Pons (tissue), 1 donor: ENCODE measurements around the gene CCDC170.
"Not testable (repeated sequence)": the region's sequence is repeated elsewhere in the genome, so short reads cannot be mapped to it uniquely, and the experiment has no call there.

Experiments
- DNase-seq: peaks from one replicate; pipeline ENCODE4 v3.0.0-alpha.2; 2016; ENCODE audit warnings: low spot score

The CCDC170 gene

DNA sequence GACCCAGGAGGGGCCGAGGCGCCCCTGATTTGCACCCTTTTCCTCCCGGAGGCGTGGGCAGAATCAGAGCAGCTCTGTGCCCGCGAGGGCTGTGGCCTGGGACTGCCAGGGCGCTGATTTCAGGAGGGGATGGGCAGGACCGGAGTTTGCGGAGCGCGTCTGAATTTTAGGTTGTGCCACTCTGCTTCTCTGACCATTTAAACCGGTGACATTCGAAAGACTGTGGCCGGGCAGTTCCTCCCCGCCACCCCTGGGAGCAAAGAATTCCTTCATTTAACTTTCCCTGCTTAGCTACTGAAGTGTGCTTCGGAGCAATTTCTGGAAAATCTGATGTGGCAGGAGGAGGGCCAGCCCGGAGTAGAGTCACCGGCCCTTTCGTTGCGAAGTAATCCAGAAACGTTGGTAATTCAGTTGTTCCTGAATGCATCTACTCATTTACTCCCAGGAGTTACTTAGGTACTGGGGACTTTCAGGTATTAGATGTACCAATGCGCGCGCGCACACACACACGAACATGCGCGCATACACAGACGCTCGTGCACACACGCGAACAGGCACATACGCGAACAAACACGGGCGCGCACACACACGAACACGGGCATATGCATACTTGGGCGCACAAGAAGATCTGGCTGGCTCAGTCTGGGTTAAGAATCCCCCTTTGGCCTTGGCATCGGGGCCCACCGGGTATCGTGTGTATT lies 568 bp downstream of the CCDC170 start:
- DNase-seq, result no peak

DNA sequence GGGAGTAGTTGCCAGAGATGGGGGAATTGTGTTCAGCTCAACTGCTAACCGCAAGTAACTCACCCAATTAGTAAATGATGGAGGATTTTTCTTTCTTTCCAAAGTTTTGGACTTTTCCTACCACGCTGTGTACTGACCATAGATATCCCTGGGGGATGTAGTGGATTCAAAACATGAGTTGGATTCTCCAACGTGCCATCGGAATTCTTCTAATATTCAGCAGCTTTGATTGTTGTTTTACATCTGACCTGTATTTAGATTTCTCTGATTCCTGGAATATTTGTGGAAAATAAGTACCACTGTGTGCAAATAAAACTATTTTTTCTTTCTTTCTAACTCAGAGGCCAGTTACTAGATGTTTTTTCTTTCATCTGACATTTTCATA lies 1.1 kb downstream of the CCDC170 start:
- DNase-seq, result no peak

DNA sequence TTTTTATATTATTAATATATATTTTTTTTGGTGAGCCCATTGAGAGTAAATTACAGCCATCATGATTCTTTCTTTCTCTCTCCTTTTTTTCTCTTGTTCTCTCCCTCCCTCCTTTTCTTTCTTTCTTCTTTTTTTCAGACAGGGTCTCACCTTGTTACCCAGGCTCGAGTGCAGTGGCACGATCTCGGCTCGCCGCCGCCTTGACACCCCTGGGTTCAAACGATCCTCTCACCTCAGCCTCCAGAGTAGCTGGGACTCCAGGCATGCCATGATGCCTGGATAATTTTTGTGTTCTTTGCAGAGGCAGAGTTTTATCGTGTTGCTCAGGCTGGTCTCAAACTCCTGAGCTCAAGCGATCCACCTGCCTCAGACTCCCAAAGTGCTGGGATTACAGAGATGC lies 1.6 kb downstream of the CCDC170 start:
- DNase-seq, result no peak

DNA sequence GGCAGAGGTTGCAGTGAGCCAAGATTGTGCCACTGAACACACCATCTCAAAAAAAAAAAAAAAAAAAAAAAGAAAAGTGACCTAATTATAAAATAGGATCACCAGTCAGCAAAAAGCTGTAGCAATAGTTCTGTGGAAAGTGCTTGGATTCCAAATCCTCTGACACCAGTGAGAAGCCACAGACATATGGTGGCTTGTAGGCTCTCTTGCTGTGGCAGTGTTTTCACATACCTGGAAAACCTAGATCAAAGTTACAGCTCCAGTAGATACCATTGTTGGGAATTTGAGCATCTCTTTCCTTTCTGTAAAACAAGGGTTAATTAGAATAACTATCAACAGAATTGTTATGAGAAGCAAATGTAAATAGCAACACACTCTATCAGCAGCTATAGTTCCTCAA lies 4.1 kb downstream of the CCDC170 start:
- no peak for DNase-seq

DNA sequence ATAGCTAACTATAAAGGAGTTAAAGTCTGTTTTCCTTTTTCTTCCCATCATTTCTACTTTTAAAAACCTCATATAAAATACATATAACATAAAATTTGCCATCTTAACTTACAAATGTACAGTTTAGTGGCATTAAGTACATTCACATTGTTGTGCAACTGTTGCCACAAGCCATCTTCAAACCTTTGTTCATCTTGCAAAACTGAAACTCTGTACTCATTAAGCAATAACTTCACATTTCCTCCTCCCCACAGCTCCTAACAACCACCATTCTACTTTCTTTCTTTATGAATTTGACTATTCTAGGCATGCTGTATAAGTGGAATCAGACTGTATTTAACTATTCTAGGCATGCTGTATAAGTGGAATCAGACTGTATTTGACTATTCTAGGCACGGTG lies 4.5 kb downstream of the CCDC170 start:
- DNase-seq, result no peak

DNA sequence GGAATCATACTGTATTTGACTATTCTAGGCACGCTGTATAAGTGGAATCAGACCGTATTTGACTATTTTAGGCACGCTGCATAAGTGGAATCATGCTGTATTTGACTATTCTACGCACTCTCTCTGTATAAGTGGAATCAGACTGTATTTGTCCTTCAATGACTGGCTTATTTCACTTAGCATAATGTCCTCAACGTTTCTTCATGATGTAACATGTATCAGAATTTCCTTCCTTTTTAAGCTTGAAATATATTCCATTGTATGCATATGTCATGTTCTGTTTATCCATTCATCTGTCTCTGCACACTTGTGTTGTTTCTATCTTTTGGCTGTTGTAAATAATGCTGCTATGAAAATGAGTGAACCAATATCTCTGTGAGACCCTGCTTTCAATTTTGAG lies 5.7 kb downstream of the CCDC170 start:
- DNase-seq, result no peak

DNA sequence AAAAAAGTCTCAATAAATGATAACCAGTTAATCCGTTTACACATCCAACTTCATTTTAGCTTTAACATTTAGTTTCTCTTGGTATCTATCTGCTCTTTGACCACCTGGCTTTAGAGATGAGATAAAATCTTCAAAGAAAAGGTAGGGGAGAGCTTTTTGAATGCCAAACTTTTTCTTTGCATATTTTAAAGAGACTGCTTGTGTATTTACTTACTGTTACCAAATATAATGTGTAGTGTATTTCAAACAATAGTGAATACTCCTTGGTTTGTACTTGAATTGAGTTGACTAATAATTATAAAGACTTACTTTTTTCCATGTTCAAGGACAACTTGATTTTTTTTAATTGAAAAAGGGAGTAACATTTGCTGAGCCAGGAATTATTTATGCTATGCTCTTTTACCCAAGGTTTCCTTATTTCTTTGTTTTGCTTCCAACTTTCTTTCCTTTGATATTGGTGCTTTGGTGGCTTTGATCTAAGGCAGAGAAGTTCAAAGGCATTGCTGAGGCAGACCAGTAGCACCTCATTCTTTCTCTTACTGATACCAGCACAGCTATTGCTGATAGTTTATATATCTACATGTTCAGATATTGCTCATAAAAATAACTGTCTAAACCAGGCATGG lies 7.8 kb downstream of the CCDC170 start:
- no peak for DNase-seq

DNA sequence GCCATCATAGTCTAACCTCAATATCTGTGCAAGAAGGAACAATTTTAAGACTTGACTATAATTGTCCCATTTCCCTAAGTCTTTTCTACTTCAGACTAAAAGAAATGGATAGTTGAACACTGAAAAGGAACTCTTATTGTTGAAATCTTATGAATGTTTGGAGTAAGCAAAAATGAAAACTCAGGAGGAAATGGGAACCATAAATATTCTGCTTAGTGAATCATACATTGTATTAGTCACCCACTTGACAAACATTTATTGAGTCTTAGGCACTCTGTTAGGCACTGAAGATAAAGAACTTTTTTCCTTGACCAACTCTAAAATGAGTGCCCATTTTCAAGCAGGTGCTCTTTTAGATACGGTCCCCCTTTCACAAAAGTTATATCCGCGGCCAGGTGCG lies 8.7 kb downstream of the CCDC170 start:
- DNase-seq, result no peak

DNA sequence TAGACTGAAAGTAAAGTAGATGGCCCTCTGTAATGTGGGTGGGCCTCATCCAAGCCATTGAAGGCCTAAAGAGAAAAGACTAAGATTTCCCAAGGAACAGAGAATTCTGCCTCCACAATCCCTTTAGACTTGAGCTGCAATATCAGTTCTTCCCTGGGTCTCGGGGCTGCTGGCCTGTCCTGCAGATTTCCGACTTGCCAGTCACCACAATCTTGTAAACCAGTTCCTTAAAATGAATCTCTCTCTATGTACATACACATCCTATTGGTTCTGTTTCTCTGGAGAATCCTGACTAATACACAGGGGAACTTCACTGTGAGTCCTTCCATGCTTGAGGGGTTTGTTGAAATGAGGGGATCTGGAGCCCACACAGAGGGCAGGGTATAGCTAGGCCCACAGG lies 12.9 kb downstream of the CCDC170 start:
- DNase-seq, result no peak

DNA sequence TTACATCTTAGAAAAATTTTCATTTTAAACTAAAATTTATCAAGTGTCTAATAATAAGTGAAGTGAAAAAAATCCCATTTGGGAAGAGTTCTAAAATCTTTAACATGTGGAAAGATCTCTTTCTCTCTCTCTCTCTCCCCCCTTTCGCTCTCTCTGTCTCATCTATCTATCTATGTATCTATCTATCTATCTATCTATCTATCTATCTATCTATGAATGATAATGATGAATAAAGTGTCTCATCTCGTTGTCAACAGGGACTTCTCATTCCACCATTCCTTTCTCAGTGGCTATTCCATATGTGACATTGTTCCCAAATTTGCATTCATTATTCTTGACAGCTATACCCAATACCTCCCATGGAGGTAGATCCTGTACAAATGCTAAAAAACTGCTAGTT lies 15.2 kb downstream of the CCDC170 start:
- DNase-seq, result no peak

DNA sequence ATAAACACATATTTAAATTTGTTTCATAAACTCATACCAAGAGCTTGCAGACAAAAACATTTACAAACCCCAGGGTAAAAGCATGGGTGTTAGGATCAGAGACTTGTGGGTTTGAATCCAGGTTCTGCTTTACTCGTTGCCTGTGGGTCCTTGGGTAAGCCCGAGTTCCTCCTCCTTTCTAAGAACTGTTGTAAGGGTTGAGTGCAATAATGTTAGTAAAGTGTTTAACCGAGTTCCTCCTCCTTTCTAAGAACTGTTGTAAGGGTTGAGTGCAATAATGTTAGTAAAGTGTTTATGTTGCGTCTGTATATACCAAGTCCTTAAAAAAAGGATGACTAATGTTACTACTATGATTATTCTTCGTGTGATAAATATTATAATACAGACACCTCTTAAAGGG lies 18.7 kb downstream of the CCDC170 start:
- DNase-seq, result no peak

DNA sequence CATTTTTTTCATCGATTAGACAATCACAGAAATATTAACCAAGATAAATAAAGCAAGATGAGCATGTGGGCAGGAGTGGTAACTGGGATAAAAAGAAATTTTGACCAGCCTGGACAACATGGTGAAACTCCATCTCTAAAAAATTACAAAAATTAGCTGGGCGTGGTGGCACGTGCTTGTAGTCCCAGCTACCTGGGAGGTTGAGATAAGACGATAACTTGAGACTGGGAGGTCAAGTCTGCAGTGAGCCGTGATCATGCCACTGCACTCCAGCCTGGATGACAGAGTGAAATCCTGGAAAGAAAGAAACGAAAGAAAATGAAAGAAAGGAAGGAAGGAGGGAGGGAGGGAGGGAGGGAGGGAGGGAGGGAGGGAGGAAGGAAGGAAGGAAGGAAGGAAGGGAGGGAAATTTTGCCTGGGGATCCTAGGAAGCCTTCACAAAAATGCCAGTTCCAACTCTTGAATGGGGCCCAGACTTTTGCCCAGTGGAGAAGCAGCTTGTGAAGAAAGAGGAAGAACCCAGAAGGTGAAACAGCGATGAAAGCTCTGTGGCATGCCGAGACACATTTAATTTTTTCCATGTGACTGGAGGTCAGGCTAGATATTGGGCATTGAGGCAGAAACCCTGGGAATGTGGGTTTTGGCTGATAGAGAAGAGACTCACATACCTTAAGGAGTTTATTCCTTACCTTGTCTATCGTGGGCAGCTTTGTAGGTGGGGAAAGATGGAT lies 20.3 kb downstream of the CCDC170 start:
- no peak for DNase-seq

DNA sequence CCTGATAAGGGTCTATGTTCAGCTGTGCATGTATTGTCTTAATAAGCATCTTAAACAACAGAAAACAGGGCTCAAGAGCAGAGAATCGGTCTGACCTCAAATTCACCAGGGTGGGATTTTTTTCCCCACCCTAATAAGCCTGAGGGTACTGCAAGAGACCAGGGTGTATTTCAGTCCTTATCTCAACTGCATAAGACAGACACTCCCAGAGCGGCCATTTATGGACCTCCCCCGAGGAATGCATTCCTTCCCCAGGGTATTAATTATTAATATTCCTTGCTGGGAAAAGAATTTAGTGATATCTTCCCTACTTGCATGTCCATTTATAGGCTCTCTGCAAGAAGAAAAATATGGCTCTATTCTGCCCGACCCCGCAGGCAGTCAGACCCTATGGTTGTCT lies 25.2 kb downstream of the CCDC170 start:
- not testable (repeated sequence) for DNase-seq

DNA sequence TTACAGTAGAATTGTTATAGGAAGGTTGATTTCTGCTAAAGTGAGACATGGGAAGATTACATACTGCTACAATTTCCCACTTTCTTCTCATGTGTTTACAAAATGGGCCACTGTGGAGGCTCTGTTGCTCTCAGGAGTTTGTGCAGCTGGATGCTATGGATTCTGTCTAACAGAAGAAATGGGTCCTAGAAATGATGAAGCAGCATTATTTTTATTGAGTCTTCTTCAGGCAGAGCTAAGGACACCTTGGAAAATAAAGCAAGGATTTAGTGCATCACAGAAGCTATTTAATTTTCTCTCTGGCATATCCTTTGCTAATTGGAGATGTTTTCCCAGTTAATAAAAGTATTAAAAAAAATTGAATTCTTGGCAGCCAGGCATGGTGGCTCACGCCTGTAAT lies 29.2 kb downstream of the CCDC170 start:
- DNase-seq, result no peak

DNA sequence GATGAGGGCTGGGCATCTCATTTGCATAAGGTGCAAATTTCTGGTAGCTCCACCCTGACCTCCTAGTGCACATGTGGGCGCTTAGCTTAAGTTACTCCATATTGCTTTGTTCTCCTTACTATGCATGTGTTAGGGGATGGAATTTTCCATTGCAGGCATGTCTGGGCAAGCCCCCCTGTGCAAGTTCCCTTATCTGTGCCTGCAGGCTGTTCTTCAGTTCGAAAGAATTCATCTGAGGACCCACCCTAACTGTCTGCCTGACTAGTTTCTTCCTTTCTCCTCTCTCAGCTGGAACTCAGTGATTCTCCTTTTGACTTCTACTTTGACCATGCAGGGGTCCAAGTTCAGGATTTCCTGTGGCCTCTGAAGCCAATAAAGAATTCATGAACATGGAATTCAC lies 30.2 kb downstream of the CCDC170 start:
- no peak for DNase-seq

DNA sequence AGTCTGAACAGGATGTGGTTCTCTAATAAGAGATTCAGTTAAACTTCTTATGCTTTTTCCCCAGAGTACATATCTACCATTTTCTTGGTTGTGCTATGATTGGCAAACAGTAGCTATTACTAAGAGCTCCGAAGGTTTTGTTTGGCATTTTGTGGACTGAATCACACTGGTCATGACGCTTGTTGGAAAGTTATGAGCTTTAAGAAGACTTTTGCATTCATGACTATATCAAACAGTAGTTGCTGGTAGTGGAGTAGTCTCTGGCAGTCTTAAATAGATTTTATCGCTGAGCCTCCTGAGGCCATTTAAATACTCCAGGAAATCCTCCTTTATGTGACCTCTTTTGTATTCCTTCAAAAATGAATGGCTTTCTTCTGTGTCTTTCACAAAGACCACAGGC lies 40.8 kb downstream of the CCDC170 start:
- DNase-seq, result no peak

DNA sequence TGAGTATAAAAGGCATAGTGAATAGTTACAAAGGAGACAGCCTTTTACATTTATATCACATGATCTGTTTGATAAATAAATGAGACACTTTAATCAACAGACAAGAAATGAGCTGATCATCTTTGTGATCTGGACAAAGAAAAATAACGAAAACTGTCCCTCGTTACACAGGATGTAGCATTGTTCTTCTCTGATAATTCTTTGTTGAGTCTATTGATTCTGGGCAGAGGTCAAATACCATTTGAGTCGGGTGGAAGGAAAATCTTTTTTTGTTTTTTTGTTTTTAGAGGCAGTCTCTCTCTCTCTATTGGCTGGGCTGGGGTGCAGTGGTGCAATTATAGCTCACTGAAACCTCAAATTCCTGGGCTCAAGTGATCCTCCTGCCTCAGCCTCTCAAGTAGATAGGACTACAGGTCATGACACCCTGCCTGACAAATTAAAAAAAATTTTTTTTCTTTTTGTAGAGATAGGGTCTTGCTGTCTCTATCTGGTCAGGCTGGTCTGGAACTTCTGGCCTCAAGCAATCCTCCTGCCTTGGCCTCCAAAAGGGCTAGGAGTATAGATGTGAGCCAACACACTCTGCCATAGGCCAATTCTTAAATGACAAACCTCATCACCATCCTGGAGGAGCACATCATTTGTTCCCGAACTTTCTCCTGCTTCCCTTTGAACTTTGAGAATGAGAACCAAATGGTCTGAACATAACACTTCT lies 41.8 kb downstream of the CCDC170 start:
- DNase-seq, result no peak

DNA sequence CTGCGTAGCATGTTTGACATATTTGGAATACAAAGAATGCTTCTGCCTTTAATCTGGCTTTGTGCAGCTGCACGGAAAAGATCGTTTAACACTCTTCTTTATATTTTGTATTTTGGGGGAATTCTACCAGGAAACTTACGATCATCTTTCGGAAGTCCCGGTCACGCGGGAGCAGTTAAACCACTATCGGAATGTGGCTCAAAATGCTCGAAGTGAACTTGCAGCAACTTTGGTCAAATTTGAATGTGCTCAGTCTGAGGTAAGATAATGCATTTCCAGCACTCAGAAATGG lies 42.3 kb downstream of the CCDC170 start:
- DNase-seq, result no peak

DNA sequence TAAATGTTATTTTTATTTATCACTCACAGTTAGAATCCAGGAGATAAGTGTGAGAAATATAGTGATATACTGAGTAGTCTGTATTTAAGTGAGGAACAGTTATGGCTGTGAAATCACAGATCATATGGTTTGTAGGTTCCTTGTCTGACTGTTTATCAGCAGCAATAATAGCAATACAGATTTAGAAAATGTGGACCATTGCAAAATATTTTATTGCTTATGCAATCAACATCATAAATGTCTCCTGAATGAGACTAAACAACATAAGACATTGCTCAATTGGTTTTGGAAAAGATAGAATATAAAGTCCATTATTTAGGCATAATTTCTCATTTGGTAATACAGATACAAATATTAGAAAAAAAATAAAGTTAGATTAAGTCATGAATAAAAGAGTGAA lies 43.7 kb downstream of the CCDC170 start:
- no peak for DNase-seq

DNA sequence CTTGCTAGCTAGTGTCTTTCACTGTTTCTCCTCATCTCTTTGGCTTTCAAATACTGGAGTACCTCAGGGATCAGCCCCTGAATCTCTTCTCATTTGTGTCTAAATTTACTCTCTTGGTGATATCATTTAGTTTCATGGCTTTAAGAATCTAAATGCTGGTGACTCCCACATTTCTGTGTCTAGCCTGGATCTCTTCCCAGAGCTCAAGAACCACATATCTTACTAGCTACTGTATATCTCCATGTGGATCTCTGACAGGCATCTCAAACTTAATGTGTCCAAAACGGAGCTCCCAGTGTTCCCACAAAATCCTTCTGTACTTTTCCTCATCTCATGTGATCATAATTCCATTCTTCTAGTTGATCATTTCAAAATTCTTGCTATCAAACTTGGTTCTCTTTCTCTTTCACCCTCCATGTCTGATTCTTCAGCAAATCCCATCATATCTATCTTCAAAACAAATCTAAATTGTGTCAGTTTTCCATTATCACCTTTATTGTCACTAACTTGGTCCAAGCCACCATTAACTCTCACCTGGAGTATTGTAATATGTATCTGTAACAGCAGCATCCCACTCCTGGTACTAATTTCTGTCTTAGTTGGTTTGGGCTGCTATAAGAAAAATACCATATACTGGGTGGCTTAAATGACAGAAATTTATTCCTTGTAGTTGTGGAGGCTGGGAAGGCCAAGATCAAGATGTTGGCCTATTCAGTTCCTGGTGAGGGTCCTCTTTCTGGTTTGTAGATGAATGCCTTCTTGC lies 45.9 kb downstream of the CCDC170 start:
- DNase-seq, result no peak

DNA sequence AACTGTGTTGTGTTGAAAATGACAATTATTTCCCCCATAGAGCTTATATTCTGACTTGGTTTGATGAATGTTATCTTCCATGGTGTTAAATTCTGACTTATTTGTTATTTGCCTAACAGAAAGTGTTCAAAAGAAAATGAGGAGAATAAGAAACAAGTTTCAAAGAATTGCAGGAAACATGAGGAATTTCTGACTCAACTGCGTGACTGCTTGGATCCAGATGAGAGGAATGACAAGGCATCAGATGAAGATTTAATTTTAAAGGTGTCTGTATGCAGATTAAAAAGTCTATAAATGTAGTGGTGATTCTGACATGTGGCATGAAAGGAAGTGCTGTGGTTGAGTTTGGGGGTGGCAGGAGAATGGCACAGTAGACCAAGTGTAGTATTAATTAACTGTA lies 50.6 kb downstream of the CCDC170 start:
- DNase-seq, result no peak

DNA sequence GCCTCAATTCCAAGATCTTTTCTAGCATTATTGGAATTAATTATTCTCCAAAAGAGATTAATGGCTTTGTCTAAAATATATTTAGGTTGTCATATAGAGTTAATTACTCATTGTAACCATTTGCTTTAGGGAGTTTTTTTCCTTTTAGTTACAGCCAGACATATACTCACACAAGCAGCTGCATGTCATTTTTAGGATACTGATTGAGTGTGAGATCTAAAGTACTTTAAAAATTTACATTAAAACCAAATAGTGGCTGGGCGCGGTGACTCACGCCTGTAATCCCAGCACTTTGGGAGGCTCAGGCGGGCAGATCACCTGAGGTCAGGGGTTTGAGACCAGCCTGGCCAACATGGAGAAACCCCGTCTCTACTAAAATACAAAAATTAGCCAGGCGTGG lies 51.1 kb downstream of the CCDC170 start:
- not testable (repeated sequence) for DNase-seq
